Lung (tissue), 12 donors: ENCODE data around the gene TAMALIN. TPM values are rescaled to one million over a fixed set of nuclear protein-coding genes. Genes with fewer than 3 reads are reported as not detected.

Experiments used
- ATAC-seq: fragments of 200-7000 bp; cut with Tn5 transposase; one replicate; pipeline ENCODE4 v1.9.1; 2020; ENCODE audit warnings: moderate number of reproducible peaks; ENCODE audit not compliant: insufficient read depth, low FRiP score
- DNase-seq, 3 donors: peaks; one replicate each; pipeline ENCODE4 v3.0.0-alpha.2; 2013 to 2017
- H3K27ac ChIP-seq, 2 donors: one replicate each; pipeline ENCODE4 v1.5.1; 2013; ENCODE audit warnings: mild to moderate bottlenecking in 2 of 2, moderate library complexity in 2 of 2, control low read depth in 1 of 2, inconsistent platforms in 1 of 2, low read depth in 1 of 2, low read length in 1 of 2
- H3K27me3 ChIP-seq, 3 donors: one replicate each; pipeline ENCODE4 v1.5.1; 2013; ENCODE audit warnings: low read length in 2 of 3; ENCODE audit not compliant: control insufficient read depth in 3 of 3, insufficient read depth in 3 of 3
- H3K36me3 ChIP-seq, 4 donors: one replicate each; pipeline ENCODE4 v1.5.1; 2013; ENCODE audit warnings: low read length in 4 of 4, mild to moderate bottlenecking in 1 of 4, moderate library complexity in 1 of 4; ENCODE audit not compliant: control insufficient read depth in 4 of 4, insufficient read depth in 4 of 4
- H3K4me1 ChIP-seq, 5 donors: one replicate each; pipeline ENCODE4 v1.5.1; 2013; ENCODE audit warnings: low read length in 5 of 5, mild to moderate bottlenecking in 2 of 5, moderate library complexity in 1 of 5; ENCODE audit not compliant: control insufficient read depth in 5 of 5, insufficient read depth in 5 of 5
- H3K4me3 ChIP-seq: one replicate; pipeline ENCODE4 v1.5.1; 2013; ENCODE audit warnings: mild to moderate bottlenecking, control low read depth, moderate library complexity
- H3K9ac ChIP-seq, 2 donors: one replicate each; pipeline ENCODE4 v1.5.1; 2013; ENCODE audit warnings: low read length in 2 of 2, control low read depth in 1 of 2; ENCODE audit not compliant: insufficient read depth in 1 of 2
- H3K9me3 ChIP-seq, 4 donors: one replicate each; pipeline ENCODE4 v1.5.1; 2013; ENCODE audit warnings: low read length in 3 of 4, mild to moderate bottlenecking in 1 of 4, moderate library complexity in 1 of 4; ENCODE audit not compliant: control insufficient read depth in 4 of 4, insufficient read depth in 3 of 4
- CTCF ChIP-seq: IDR thresholded peaks from 2 replicates; pipeline ENCODE4 v1.5.1; 2012; ENCODE audit warnings: mild to moderate bottlenecking; ENCODE audit errors: control extremely low read depth, extremely low read depth
- WGBS, 2 donors: extraction: QIAGEN DNeasy Blood & Tissue Kit; methylation state at CpG; one replicate each; pipeline ENCODE4 v1.1.7; 2013; 5-methylcytosine and 5-hydroxymethylcytosine counted together
- polyA plus RNA-seq, 2 donors: library from polyadenylated mRNA; stranded (reverse); fragments of 200-250 nt; gene quantifications; one replicate each; pipeline ENCODE4 v1.2.1, GENCODE V29; 2013
- total RNA-seq, 2 donors: library from RNA; depleted of rRNA in 1 of 2; stranded (reverse); fragments of >200 nt in 1 of 2; gene quantifications; one replicate each; pipeline ENCODE4 v1.2.1, GENCODE V29; 2014 to 2021
- donor health status: control.
- donor health status: control.
- donor health status: Bipolar disorder and iron deficiency.
- donor health status: healthy.
- donor health status: DM: yes; HTN: yes; CAD: no.

TAMALIN gene
- total and polyA plus RNA-seq, 4 donors = 31.4 to 84.0 (median 60.4) TPM

DNA sequence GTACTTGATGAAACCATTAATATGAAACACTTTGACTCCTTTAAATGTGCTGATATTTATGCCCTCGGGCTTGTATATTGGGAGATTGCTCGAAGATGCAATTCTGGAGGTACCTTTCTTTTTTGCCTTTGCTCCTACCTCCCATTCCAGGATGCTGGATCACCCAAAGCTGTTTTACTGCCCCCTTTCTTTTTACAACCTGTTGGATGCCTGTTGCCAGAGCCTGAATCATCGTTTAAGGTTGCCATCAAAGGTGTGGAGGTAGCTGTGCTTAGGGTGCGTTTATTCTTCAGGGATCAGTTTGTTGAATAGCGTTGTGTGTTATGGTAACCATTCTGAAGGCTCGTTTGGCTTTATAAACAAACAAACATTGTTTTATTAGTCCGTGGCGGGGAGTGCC lies 19.9 kb upstream of the TAMALIN start:
- no peaks in the 10 kb centered on the region for H3K27me3 ChIP-seq
- H3K9me3 ChIP-seq = peaks cover 0 to 1% (median 0%) of the 10 kb centered on the region in 4 donors
- peaks cover 15 to 35% (median 28%) of the 10 kb centered on the region in 4 donors for H3K36me3 ChIP-seq
- H3K27ac ChIP-seq = no peak overlapping the region
- ATAC-seq = no peak
- H3K4me3 ChIP-seq = no peak overlapping the region
- H3K4me1 ChIP-seq = peaks cover 0 to 2% (median 0%) of the 10 kb centered on the region in 5 donors
- no peak for DNase-seq
- H3K9ac ChIP-seq = no peak overlapping the region
- no peak for TF ChIP-seq CTCF
- 86% methylated on average over 8 of the region's 8 CpGs for WGBS, 2 donors

GRCh38 chr12:51992246-51992645 lies 14.5 kb upstream of the TAMALIN start:
- Histone ChIP-seq H3K27ac (no peak overlapping the region), H3K9me3 (no peaks in the 10 kb centered on the region), H3K9ac (no peak overlapping the region), H3K36me3 (peaks cover 7 to 29% (median 19%) of the 10 kb centered on the region in 4 donors), H3K4me3 (no peak overlapping the region), H3K27me3 (no peaks in the 10 kb centered on the region), H3K4me1 (no peaks in the 10 kb centered on the region)
- DNase-seq = no peak
- no peak for ATAC-seq
- no peak for TF ChIP-seq CTCF
- 90% methylated on average over 5 of the region's 5 CpGs for WGBS, 2 donors

- no peak overlapping the region for H3K27ac ChIP-seq
- ATAC-seq (no peak), DNase-seq (no peak)
- H3K9ac ChIP-seq = no peak overlapping the region
- H3K27me3 ChIP-seq = no peaks in the 10 kb centered on the region
- 95 to 96% methylated on average over 17 of the region's 17 CpGs for WGBS, 2 donors
- TF ChIP-seq CTCF = no peak
- H3K9me3 ChIP-seq = no peaks in the 10 kb centered on the region
- no peak overlapping the region for H3K4me3 ChIP-seq
- peaks cover 10 to 32% (median 19%) of the 10 kb centered on the region in 4 donors for H3K36me3 ChIP-seq
- H3K4me1 ChIP-seq = no peaks in the 10 kb centered on the region
Measured at GRCh38 chr12:51994539-51994820, 12.3 kb upstream of the TAMALIN start.

DNA sequence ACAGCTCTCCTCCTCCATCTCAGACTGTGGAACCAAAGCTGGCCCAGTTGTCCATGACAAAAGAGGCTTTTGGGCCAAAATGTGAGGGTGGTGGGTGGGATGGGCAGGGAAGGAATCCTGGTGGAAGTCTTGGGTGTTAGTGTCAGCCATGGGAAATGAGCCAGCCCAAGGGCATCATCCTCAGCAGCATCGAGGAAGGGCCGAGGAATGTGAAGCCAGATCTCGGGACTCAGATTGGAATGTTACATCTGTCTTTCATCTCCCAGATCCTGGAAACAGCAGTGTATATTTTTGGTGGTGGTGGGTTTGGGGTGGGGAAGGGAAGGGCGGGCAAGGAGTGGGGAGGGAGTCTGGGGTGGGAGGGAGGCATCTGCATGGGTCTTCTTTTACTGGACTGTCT lies 11.8 kb upstream of the TAMALIN start:
- H3K27ac ChIP-seq = no peak overlapping the region
- ATAC-seq = no peak
- H3K4me1 ChIP-seq = no peaks in the 10 kb centered on the region
- no peaks in the 10 kb centered on the region for H3K27me3 ChIP-seq
- TF ChIP-seq CTCF = no peak
- peaks cover 10 to 32% (median 19%) of the 10 kb centered on the region in 4 donors for H3K36me3 ChIP-seq
- H3K4me3 ChIP-seq = no peak overlapping the region
- DNase-seq = no peak
- 80 to 96% methylated on average over 4 of the region's 4 CpGs for WGBS, 2 donors
- no peak overlapping the region for H3K9ac ChIP-seq
- no peaks in the 10 kb centered on the region for H3K9me3 ChIP-seq
